ENCODE results near the gene COL25A1.
"Not testable (repeated sequence)": the region's sequence is repeated elsewhere in the genome, so short reads cannot be mapped to it uniquely, and the experiment has no call there.

Gene COL25A1

DNA sequence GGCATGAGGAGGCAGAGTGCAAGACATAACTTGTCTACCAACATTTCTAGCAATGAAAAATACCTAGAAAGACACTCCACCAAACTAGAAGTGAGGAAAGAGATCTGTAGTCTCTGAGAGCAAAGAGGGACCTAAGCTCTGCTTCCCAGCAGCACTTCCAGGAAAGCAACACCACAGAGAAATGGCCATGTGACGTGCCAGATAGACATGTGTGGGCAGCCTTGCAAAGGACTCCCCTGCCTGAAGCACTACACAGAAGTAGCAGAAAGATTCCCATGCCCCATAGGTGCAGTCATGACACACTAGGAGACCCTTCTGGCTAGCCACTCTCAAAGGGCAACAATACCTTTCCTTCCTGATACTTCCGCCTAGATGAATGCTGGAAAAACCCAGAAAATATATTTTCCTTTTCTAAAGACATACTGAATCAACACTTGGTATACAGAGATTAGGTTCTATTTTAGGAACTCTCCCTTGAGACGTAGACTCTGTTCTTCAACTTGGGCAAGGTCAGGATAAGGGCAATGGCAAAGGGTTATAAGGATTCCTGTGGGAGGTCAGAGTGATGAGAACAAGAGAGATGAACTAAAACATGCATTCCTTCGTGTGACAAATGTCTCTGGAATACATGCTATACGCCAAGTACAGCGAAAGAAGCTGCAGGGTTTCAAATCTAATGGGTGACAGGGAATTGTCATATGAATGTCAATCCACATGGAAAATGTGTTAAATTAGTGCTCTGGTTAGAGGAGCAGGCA lies 352.1 kb downstream of the COL25A1 start:
- DNase-seq (ENCODE audit: low spot score) = no peak

DNA sequence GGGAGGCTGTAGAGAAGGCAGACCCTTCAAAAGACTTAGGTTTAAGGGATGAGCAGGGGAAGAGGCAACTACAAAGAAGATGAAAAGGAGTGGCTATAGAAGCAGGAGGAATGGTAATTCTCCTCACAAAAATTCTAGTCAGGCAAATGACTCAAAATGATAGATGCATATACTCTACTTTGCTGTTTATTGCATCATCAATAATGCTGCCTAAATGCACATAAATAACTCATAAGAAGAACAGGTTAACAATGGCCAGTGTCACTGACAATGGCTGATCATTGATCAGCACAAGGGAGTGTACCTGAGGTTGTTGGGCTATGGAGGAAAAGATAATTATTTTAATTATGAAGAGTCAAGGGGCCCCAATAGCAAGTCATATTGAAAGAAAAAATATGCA lies 354.9 kb downstream of the COL25A1 start:
- no peak for DNase-seq (ENCODE audit: low spot score)

GRCh38 chr4:108946237-108946636 lies 356.2 kb downstream of the COL25A1 start:
- DNase-seq (ENCODE audit: low spot score) = no peak

- no peak for DNase-seq (ENCODE audit: low spot score)
Observed at GRCh38 chr4:108943976-108944591, 358.4 kb downstream of the COL25A1 start.

- no peak for DNase-seq (ENCODE audit: low spot score)
Observed at GRCh38 chr4:108943371-108943770, 359.1 kb downstream of the COL25A1 start.

DNA sequence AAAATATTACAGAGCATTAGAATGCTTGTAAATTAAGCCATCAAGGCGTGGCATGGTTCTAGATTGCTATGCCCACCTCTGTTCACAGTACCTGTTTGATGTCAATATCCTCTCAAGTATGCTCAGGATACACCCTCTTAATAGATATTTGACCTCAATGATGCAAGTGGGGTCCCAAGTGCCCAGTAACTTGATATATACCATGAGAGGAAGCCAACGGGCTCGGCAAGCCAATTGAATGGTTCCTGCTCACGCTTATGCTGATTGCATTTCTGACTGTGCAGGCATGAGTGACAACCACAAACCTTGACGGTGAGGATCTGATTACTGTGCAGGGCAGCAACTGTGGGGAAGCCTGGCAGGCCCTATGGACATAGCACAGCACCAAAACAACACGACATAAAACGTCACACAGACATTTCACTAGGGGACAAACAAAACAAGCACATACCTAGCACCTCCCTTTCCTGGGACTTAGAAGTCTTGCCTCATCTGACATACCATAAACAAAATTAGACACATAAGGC lies 360.5 kb downstream of the COL25A1 start:
- no peak for DNase-seq (ENCODE audit: low spot score)

- no peak for DNase-seq (ENCODE audit: low spot score)
Observed at GRCh38 chr4:108940634-108941033, 361.8 kb downstream of the COL25A1 start.

DNA sequence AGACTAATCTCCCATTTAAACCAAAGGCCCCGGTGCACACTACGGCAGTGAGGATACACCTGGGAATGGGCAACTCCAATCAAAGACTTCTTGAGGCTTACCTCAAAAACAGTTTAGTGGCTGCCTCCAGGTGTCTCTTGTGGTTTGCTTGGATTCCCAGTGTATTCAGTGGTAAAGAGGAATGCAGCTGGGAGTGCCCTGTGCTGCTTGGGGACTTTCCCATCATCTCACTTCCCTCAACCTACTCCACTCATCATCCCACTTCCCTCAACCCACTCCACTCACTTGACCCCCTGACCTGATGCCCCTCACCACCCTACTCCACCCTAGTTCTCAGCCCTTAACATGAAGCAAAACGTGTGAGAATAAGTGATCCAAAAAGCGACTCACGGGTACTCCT lies 362.3 kb downstream of the COL25A1 start:
- no peak for DNase-seq (ENCODE audit: low spot score)

- DNase-seq (ENCODE audit: low spot score) = no peak
Observed at GRCh38 chr4:108937066-108937465, 365.4 kb downstream of the COL25A1 start.

DNA sequence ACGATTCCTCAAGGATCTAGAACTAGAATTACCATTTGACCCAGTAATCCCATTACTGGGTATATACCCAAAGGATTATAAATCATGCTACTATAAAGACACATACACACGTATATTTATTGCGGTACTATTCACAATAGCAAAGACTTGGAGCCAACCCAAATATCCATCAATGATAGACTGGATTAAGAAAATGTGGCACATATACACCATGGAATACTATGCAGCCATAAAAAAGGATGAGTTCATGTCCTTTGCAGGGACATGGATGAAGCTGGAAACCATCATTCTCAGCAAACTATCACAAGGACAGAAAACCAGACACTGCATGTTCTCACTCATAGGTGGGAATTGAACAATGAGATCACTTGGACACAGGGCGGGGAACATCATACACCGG lies 368.5 kb downstream of the COL25A1 start:
- not testable (repeated sequence) for DNase-seq (ENCODE audit: low spot score)

GRCh38 chr4:108933046-108933445 lies 369.4 kb downstream of the COL25A1 start:
- no peak for DNase-seq (ENCODE audit: low spot score)

DNA sequence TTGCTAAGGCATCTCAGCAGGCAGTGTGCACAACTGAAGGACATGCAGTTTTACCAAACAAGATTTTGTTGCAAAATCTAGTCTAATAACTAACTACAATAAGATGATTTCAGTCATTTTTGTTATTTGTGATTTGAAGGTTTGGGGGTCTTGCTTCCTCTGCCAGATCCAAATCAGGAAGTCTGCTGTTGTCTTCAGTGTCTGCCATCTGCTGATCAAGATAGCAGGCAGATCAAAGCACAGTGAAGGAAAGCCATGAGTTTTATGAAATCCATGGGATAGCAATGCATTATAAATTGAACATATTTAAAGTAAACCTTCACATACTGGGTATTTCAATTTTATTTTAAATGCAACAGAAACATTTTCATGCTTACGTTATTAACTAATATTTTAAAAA lies 370.5 kb downstream of the COL25A1 start:
- DNase-seq (ENCODE audit: low spot score) = no peak

GRCh38 chr4:108930186-108930585 lies 372.3 kb downstream of the COL25A1 start:
- DNase-seq (ENCODE audit: low spot score) = no peak

DNA sequence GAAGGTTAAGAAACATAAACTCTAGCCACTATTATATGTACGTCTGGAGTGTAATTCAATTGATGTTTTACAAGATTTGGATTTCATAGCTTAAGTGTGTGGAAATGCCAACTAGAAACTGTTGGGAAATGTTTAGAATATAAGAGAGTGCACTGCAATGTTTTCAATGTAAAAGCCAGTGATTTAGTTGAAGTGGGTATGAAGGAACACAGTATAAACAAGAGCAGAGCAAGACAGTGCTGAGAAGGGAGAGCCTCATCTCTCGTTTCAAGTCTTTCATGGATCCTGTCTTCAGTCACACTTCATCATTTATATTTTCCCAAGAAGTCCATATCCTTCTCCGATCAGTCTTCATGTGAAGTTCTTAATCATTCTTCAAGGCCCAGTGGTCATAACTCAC lies 375.7 kb downstream of the COL25A1 start:
- DNase-seq (ENCODE audit: low spot score) = no peak

GRCh38 chr4:108926061-108926460 lies 376.4 kb downstream of the COL25A1 start:
- no peak for DNase-seq (ENCODE audit: low spot score)

DNA sequence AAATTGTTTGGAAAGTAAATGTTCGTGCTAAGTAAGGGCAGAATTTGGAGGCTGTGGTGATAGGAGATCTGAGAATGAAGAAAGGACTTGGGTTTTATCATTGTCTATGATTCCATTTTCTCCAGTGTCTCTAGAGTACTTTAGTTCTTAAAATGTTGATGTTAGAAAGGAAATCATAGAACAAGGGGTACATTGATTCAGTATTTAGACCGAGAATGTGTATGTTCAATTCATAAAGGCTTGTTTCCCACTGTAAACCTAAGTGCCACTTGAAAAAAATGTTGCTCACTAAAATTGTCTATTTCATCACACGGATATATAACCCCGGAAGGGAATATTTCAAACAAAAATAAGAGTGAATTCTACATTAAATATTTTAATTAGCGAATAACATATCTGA lies 380.3 kb downstream of the COL25A1 start:
- DNase-seq (ENCODE audit: low spot score) = no peak

- DNase-seq (ENCODE audit: low spot score) = no peak
Observed at GRCh38 chr4:108920395-108921087, 381.9 kb downstream of the COL25A1 start.

DNA sequence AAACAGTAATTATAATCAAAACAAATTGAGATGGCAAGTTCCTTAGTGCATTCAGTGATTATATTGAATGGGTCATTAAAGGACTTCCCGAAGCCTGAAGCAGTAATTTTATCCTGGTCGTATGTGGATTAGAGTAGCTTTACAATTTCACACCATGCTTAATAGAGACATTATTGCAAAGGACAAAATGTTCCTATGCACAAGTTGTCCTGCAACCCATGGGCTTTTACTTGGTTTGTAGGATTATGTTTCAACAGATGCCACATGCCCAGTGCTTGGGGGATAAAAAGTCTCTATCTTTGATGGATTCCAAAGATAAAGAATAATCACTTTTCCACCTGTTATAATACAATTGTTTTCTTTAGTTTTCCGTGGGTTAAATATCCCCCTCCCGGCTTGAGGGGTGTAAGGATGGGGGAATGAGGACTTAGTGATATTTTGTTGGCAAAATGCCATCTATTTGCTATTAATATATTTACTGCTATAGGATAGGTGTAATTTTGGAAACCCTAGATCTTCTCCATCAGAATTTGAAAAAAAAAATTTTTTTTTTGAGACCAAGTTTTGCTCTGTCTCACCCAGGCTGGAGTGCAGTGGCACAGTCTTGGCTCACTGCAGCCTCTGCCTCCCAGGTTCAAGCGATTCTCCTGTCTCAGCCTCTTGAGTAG lies 383.1 kb downstream of the COL25A1 start:
- no peak for DNase-seq (ENCODE audit: low spot score)

- DNase-seq (ENCODE audit: low spot score) = no peak
Observed at GRCh38 chr4:108917255-108917654, 385.2 kb downstream of the COL25A1 start.

DNA sequence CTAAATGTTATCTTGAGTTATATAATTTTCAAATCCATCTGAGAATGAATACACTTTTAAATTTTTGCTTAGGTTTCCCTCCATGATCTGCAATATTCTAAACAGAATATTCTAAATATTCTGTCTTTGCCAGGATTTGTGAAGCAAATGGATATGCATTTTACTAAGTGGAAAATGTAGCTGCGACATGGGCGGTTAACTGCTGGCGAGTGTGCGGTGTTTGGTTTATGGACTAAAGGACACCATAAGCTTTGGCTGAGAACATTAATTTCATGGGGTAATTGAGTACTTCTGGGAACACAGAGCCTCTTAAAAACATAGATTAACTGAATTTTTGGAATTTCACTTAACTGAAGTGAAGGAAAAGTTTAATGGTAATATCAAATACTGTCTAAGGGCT lies 385.8 kb downstream of the COL25A1 start:
- no peak for DNase-seq (ENCODE audit: low spot score)

DNA sequence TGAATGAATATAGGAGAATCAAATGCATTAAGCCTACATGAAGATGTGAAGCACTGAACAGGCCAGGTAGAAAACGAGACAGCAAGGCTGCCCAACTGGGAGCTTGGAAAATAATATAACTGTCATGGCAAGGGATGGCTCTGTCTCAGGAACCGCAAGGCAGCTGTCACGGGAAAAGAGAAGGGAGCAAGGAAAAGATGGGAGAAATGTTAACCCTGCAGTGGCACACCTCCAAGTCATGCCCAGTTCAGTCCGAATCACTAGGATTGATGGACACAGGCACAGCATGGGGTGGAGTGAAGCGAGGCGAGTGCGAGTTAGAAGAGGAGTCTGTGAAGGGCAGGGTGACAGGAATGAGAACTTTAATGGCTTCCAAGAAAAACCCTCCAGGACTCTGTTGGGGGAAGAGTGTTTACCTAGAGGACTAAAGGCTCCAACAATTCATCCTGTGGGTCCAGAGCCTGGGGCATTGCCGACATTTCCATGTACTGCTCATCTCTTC lies 395.5 kb downstream of the COL25A1 start:
- DNase-seq (ENCODE audit: low spot score) = no peak

- no peak for DNase-seq (ENCODE audit: low spot score)
Observed at GRCh38 chr4:108906006-108906405, 396.5 kb downstream of the COL25A1 start.
